A549 (cell line): Measurements from ENCODE around the gene METTL14. TPM values are rescaled to one million over a fixed set of nuclear protein-coding genes. Genes with fewer than 3 reads are reported as not detected.
A peak's percentile ranks its signal among the peaks of the same experiment; 100 is the strongest.

Experiments
- ATAC-seq, 2 experiments: fragments of 200-7000 bp in 1 of 2; fragments of >200 bp in 1 of 2; cut with Nextera tagmentation in 1 of 2; cut with Tn5 transposase in 1 of 2; 3 replicates each; pipeline versions ENCODE4 v1.8.0 to v1.9.1; 2018 to 2020; ENCODE audit warnings: mild to moderate bottlenecking in 1 of 2, moderate library complexity in 1 of 2
- CTCF ChIA-PET: fragments of 300-600 bp; sonication (Branson Sonifier 250); formaldehyde crosslinking; extraction: SDS; loops from one replicate; lab custom pipeline; 2021; ENCODE audit warnings: antibody characterized with exemption, inconsistent platforms; lab: Yijun Ruan, JAX
- POLR2A ChIA-PET: fragments of 350-600 bp; formaldehyde crosslinking; extraction: SDS; loops from one replicate; lab custom pipeline; 2021; ENCODE audit warnings: antibody characterized with exemption, inconsistent platforms; lab: Yijun Ruan, JAX
- DNase-seq, 2 experiments: peaks; one replicate each; pipeline versions ENCODE4 v3.0.0 to v3.0.0-alpha.2; 2011 to 2016; ENCODE audit warnings: low read depth in 1 of 2, low spot score in 1 of 2
- FAIRE-seq: peaks from 2 replicates; lab custom pipeline; 2011; peaks lifted over from hg19 to GRCh38; lab: Jason Lieb, UNC
- H3K27ac ChIP-seq, 2 experiments: fragments of >200 bp; sonication (Bioruptor Twin); formaldehyde crosslinking; 3 replicates each; pipeline ENCODE4 v1.5.1; 2016 to 2017
- H3K4me1 ChIP-seq: fragments of >200 bp; sonication (Bioruptor Twin); formaldehyde crosslinking; 3 replicates; pipeline ENCODE4 v1.6.1; 2016
- H3K4me2 ChIP-seq: fragments of >200 bp; sonication (Bioruptor Twin); formaldehyde crosslinking; 3 replicates; pipeline ENCODE4 v1.6.1; 2016
- H3K4me3 ChIP-seq: fragments of >200 bp; sonication (Bioruptor Twin); formaldehyde crosslinking; 3 replicates; pipeline ENCODE4 v1.5.1; 2016
- H3K9me3 ChIP-seq: fragments of >200 bp; sonication (Bioruptor Twin); formaldehyde crosslinking; 3 replicates; pipeline ENCODE4 v1.6.1; 2016
- BHLHE40 ChIP-seq: IDR thresholded peaks from 2 replicates; pipeline ENCODE4 v1.6.1; 2012; ENCODE audit warnings: low read depth, low read length, inconsistent platforms
- CTCF ChIP-seq: fragments of >200 bp; sonication (Bioruptor Twin); formaldehyde crosslinking; IDR thresholded peaks from 3 replicates; pipeline ENCODE4 v1.5.1; 2016
- E2F6 ChIP-seq: IDR thresholded peaks from 2 replicates; pipeline ENCODE4 v1.6.1; 2012; ENCODE audit warnings: low read depth, borderline replicate concordance
- GATA3 ChIP-seq: IDR thresholded peaks from 2 replicates; pipeline ENCODE4 v1.6.1; 2012; ENCODE audit warnings: borderline replicate concordance
- HEYL ChIP-seq: fragments of 250-450 bp; sonication (Bioruptor Pico); IDR thresholded peaks from 2 replicates; pipeline ENCODE4 v1.8.0; 2021; ENCODE audit warnings: mild to moderate bottlenecking, moderate library complexity
- HOXB13 ChIP-seq: fragments of 250-450 bp; sonication (Bioruptor Pico); IDR thresholded peaks from 2 replicates; pipeline ENCODE4 v1.5.0; 2020; ENCODE audit warnings: low read depth, mild to moderate bottlenecking, moderate library complexity
- KDM1A ChIP-seq: fragments of 200-600 bp; sonication (generic); IDR thresholded peaks from 2 replicates; pipeline ENCODE4 v1.6.1; 2016; ENCODE audit warnings: low read depth, mild to moderate bottlenecking
- MAX ChIP-seq: IDR thresholded peaks from 2 replicates; pipeline ENCODE4 v1.6.1; 2012
- POLR2A ChIP-seq: IDR thresholded peaks from 2 replicates; pipeline ENCODE4 v1.6.1; 2012; ENCODE audit warnings: mild to moderate bottlenecking, low read length
- RAD21 ChIP-seq, 2 experiments: fragments of >200 bp in 1 of 2; sonication (Bioruptor Twin) in 1 of 2; formaldehyde crosslinking in 1 of 2; IDR thresholded peaks in 1 of 2; conservative IDR thresholded peaks in 1 of 2; 2 replicates in 1 of 2; 3 replicates in 1 of 2; pipeline ENCODE4 v1.6.1; 2012 to 2018; ENCODE audit warnings: inconsistent platforms in 1 of 2
- RARB ChIP-seq: fragments of 250-450 bp; sonication (Bioruptor Pico); IDR thresholded peaks from 2 replicates; pipeline ENCODE4 v1.8.0; 2021; ENCODE audit warnings: mild to moderate bottlenecking, moderate library complexity
- REST ChIP-seq: fragments of 200-600 bp; sonication (generic); IDR thresholded peaks from 2 replicates; pipeline ENCODE4 v1.6.1; 2016; ENCODE audit warnings: antibody characterized with exemption, mild to moderate bottlenecking, moderate library complexity
- SMC3 ChIP-seq: fragments of >200 bp; sonication (Bioruptor Twin); formaldehyde crosslinking; IDR thresholded peaks from 3 replicates; pipeline ENCODE4 v1.6.1; 2018; ENCODE audit warnings: inconsistent platforms
- WGBS: methylation state at CpG from one replicate; pipeline ENCODE4 v1.1.6; 2017; ENCODE audit errors: missing lambda C conversion rate; 5-methylcytosine and 5-hydroxymethylcytosine counted together
- polyA plus RNA-seq, 4 experiments: library from polyadenylated mRNA; depleted of rRNA in 3 of 4; stranded (reverse); fragments of >200 nt; fragmentation: RNase III in 1 of 4; extraction: RNeasy Plus Mini Kit Qiagen cat#74134 plus additional on column Dnase treatment in 1 of 4; gene quantifications; 2 replicates in 3 of 4; 3 replicates in 1 of 4; pipeline ENCODE4 v1.2.3, GENCODE V29; 2011 to 2017

The METTL14 gene
- polyA plus RNA-seq, 2 of the 4 experiments (the other 2 are of a cell fraction), result 20.9 to 25.2 TPM

- H3K9me3 ChIP-seq, result no peaks in the 10 kb centered on the region
- ATAC-seq, result no peak
- CTCF ChIA-PET, result interaction anchor here (0.9 kb wide), 1 partner anchor 209 kb away, joined by 3 read pairs; no protein-coding TSS in a partner anchor
- POLR2A ChIA-PET, result no interaction called here
- 35% methylated on average over 1 of the region's 1 CpG for WGBS
- no peak overlapping the region for H3K27ac ChIP-seq
- H3K4me2 ChIP-seq, result no peak overlapping the region
- peak in 1 of 2 experiments; percentile 5 for DNase-seq
- no peak for FAIRE-seq
- no peak overlapping the region for H3K4me3 ChIP-seq
- TF ChIP-seq HOXB13 (CRISPR knock-in tag) (no peak), BHLHE40 (no peak), RAD21 (conservative IDR thresholded peaks at IDR 0.05 in 1 of 2, IDR thresholded peaks at IDR 0.05 in 1 of 2) (no peak), KDM1A (no peak), GATA3 (no peak)
- H3K4me1 ChIP-seq, result 0 out of 3 replicates have a peak, but pooled peaks cover 3% of the 10 kb centered on the region
Measured at GRCh38 chr4:118680808-118681207, 4.4 kb upstream of the METTL14 start.

GRCh38 chr4:118682928-118683327 is 2.3 kb upstream of the METTL14 start:
- ChIA-PET CTCF (interaction anchor here (1.0 kb wide), 1 partner anchor 208 kb away, joined by 4 read pairs; no protein-coding TSS in a partner anchor), POLR2A (no interaction called here)
- no peak overlapping the region for H3K4me3 ChIP-seq
- FAIRE-seq (no peak), DNase-seq (peak; percentile 13 to 25), ATAC-seq (peak in 1 of 2 experiments; percentile 28; a peak in 1 of 6 replicates)
- no peaks in the 10 kb centered on the region for H3K9me3 ChIP-seq
- H3K27ac ChIP-seq, result no peak overlapping the region
- 17% methylated on average over 1 of the region's 1 CpG for whole genome bisulfite sequencing
- peaks cover 6% of the 10 kb centered on the region; the same call in 2 of the 3 replicates for H3K4me1 ChIP-seq
- H3K4me2 ChIP-seq, result peak overlapping the region; percentile 39; the same call in 2 of the 3 replicates
- TF ChIP-seq RARB (CRISPR knock-in tag) (no peak), SMC3 (peak; percentile 42; the same call in 2 of the 3 replicates), CTCF (peak; percentile 46; the same call in 2 of the 3 replicates), MAX (no peak), HOXB13 (CRISPR knock-in tag) (no peak), RAD21 (conservative IDR thresholded peaks at IDR 0.05 in 1 of 2, IDR thresholded peaks at IDR 0.05 in 1 of 2) (peak; percentile 10 to 13; a peak in 1 of 5 replicates)

GRCh38 chr4:118683513-118683912 is 1.7 kb upstream of the METTL14 start:
- H3K4me2 ChIP-seq, result peak overlapping the region; percentile 39; the same call in 2 of the 3 replicates
- FAIRE-seq (no peak), DNase-seq (peak in 1 of 2 experiments; percentile 28), ATAC-seq (peak in 1 of 2 experiments; percentile 39; a peak in 3 of 6 replicates)
- WGBS, result 15% methylated on average over 2 of the region's 2 CpGs
- no peaks in the 10 kb centered on the region for H3K9me3 ChIP-seq
- peaks cover 6% of the 10 kb centered on the region; the same call in 2 of the 3 replicates for H3K4me1 ChIP-seq
- no peak overlapping the region for H3K27ac ChIP-seq
- H3K4me3 ChIP-seq, result no peak overlapping the region
- CTCF ChIA-PET, result no interaction called here
- POLR2A ChIA-PET, result no interaction called here
- TF ChIP-seq HOXB13 (CRISPR knock-in tag), result no peak
- no peak for TF ChIP-seq POLR2A
- TF ChIP-seq REST, result no peak

- FAIRE-seq, result no peak
- H3K9me3 ChIP-seq, result no peaks in the 10 kb centered on the region
- TF ChIP-seq E2F6 (no peak), HEYL (no peak), BHLHE40 (no peak)
- ChIA-PET CTCF (no interaction called here), POLR2A (no interaction called here)
- no peak for DNase-seq
- peaks cover 8% of the 10 kb centered on the region; the same call in 1 of the 3 replicates for H3K4me1 ChIP-seq
- WGBS, result 86% methylated on average over 2 of the region's 2 CpGs
- no peak overlapping the region for H3K27ac ChIP-seq
- peak overlapping the region; percentile 38; the same call in 2 of the 3 replicates for H3K4me2 ChIP-seq
- no peak for ATAC-seq
- H3K4me3 ChIP-seq, result no peak overlapping the region
Measured at GRCh38 chr4:118703118-118703517, 17.9 kb downstream of the METTL14 start.
